DOHH2 (cell line): ENCODE results near the gene TUBGCP4.

Source experiments
- H3F3A ChIP-seq: fragments of 200-600 bp; sonication (generic), shearing (Covaris generic); 2 replicates; pipeline ENCODE4 v1.6.0; 2016; ENCODE audit warnings: antibody characterized with exemption, mild to moderate bottlenecking; ENCODE audit not compliant: control insufficient read depth, insufficient read depth
- H3K27ac ChIP-seq: fragments of 200-600 bp; sonication (generic); 2 replicates; pipeline ENCODE4 v1.5.1; 2014; ENCODE audit warnings: low read depth, mild to moderate bottlenecking, low read length, moderate library complexity
- H3K27me3 ChIP-seq: fragments of 200-600 bp; sonication (generic); 2 replicates; pipeline ENCODE4 v1.6.1; 2014; ENCODE audit warnings: mild to moderate bottlenecking, low read length, mixed read lengths; ENCODE audit not compliant: control insufficient read depth
- H3K36me3 ChIP-seq: fragments of 200-600 bp; sonication (generic); 2 replicates; pipeline ENCODE4 v1.6.1; 2014; ENCODE audit warnings: mild to moderate bottlenecking, low read length, moderate library complexity, mixed read lengths; ENCODE audit not compliant: control insufficient read depth
- H3K4me1 ChIP-seq: fragments of 200-600 bp; sonication (generic); 2 replicates; pipeline ENCODE4 v1.6.1; 2014; ENCODE audit warnings: mild to moderate bottlenecking, low read length, mixed read lengths; ENCODE audit not compliant: control insufficient read depth
- H3K4me2 ChIP-seq: fragments of 200-600 bp; sonication (generic); 2 replicates; pipeline ENCODE4 v1.6.0; 2014; ENCODE audit warnings: mild to moderate bottlenecking, low read length, moderate library complexity
- H3K4me3 ChIP-seq: fragments of 200-600 bp; sonication (generic); 2 replicates; pipeline ENCODE4 v1.5.1; 2014; ENCODE audit warnings: mild to moderate bottlenecking, low read length, mixed read lengths
- H3K79me2 ChIP-seq: fragments of 200-600 bp; sonication (generic); 2 replicates; pipeline ENCODE4 v1.6.1; 2014; ENCODE audit warnings: mild to moderate bottlenecking, low read length, mixed read lengths; ENCODE audit not compliant: control insufficient read depth
- H3K9me2 ChIP-seq: fragments of 200-600 bp; sonication (generic); replicated peaks from 2 replicates; pipeline ENCODE4 v1.6.1; 2014; ENCODE audit warnings: mild to moderate bottlenecking, low read length, mixed read lengths; ENCODE audit not compliant: control insufficient read depth
- H3K9me3 ChIP-seq: fragments of 200-600 bp; sonication (generic); 2 replicates; pipeline ENCODE4 v1.6.1; 2014; ENCODE audit warnings: antibody characterized with exemption, low read length, mixed read lengths; ENCODE audit not compliant: control insufficient read depth, insufficient read depth
- H4K20me1 ChIP-seq: fragments of 200-600 bp; sonication (generic); 2 replicates; pipeline ENCODE4 v1.6.0; 2014; ENCODE audit warnings: low read depth, mild to moderate bottlenecking, antibody characterized with exemption, low read length, moderate library complexity; ENCODE audit not compliant: control insufficient read depth, insufficient read depth
- CTCF ChIP-seq: fragments of 200-600 bp; sonication (generic); IDR thresholded peaks from one replicate; pipeline ENCODE4 v1.5.1; 2014; ENCODE audit warnings: antibody characterized with exemption, mild to moderate bottlenecking, low read depth, low read length; ENCODE audit not compliant: poor library complexity, severe bottlenecking
- EZH2phosphoT487 ChIP-seq: fragments of 200-600 bp; sonication (generic); IDR thresholded peaks from 2 replicates; pipeline ENCODE4 v1.6.1; 2017; ENCODE audit warnings: borderline replicate concordance, mild to moderate bottlenecking, antibody characterized with exemption, low read length, moderate library complexity, mixed read lengths

The TUBGCP4 gene

GRCh38 chr15:43329217-43329959, 41.5 kb upstream of the TUBGCP4 start:
- H3K9me3 ChIP-seq, result 0 out of 2 replicates have a peak, but pooled peaks cover 3% of the 10 kb centered on the region
- peak overlapping the region; percentile 72 for H3K4me3 ChIP-seq
- peaks cover 45% of the 10 kb centered on the region for H3K4me1 ChIP-seq
- H4K20me1 ChIP-seq, result no peaks in the 10 kb centered on the region
- no peaks in the 10 kb centered on the region for H3K27me3 ChIP-seq
- peaks cover 27% of the 10 kb centered on the region for H3K79me2 ChIP-seq
- peaks cover 4% of the 10 kb centered on the region; the same call in 1 of the 2 replicates for H3F3A ChIP-seq
- TF ChIP-seq CTCF, result no peak
- TF ChIP-seq EZH2phosphoT487, result no peak
- peak overlapping the region; percentile 50 for H3K4me2 ChIP-seq
- H3K9me2 ChIP-seq, result no peaks in the 10 kb centered on the region
- peaks cover 29% of the 10 kb centered on the region for H3K36me3 ChIP-seq
- peak overlapping the region; percentile 62 for H3K27ac ChIP-seq

GRCh38 chr15:43329960-43330779, 40.7 kb upstream of the TUBGCP4 start, which contains the start of gene LCMT2:
Gene LCMT2, minus strand, starts transcription at chr15:43330573. Its CDS starts 84 bp downstream, at chr15:43330489.
- no peaks in the 10 kb centered on the region for H3K27me3 ChIP-seq
- peak within 1 kb of the TSS; percentile 62 for H3K27ac ChIP-seq
- H3K36me3 ChIP-seq, result peaks cover 29% of the 10 kb centered on the region
- no peaks in the 10 kb centered on the region for H4K20me1 ChIP-seq
- no peaks in the 10 kb centered on the region for H3K9me2 ChIP-seq
- peak within 1 kb of the TSS; percentile 50 for H3K4me2 ChIP-seq
- TF ChIP-seq EZH2phosphoT487 (no peak), CTCF (peak; percentile 10)
- 0 out of 2 replicates have a peak, but pooled peaks cover 3% of the 10 kb centered on the region for H3K9me3 ChIP-seq
- H3K79me2 ChIP-seq, result peaks cover 27% of the 10 kb centered on the region
- H3K4me1 ChIP-seq, result peaks cover 38% of the 10 kb centered on the region
- H3K4me3 ChIP-seq, result peak within 1 kb of the TSS; percentile 72
- H3F3A ChIP-seq, result peaks cover under 1% of the 10 kb centered on the region; the same call in 1 of the 2 replicates

- no peaks in the 10 kb centered on the region for H3K9me2 ChIP-seq
- H3K79me2 ChIP-seq, result peaks cover 27% of the 10 kb centered on the region
- H3K27me3 ChIP-seq, result no peaks in the 10 kb centered on the region
- H3K4me3 ChIP-seq, result peak overlapping the region; percentile 72
- peaks cover 33% of the 10 kb centered on the region for H3K4me1 ChIP-seq
- no peak for TF ChIP-seq EZH2phosphoT487
- H3F3A ChIP-seq, result no peaks in the 10 kb centered on the region; the same call in 1 of the 2 replicates
- no peaks in the 10 kb centered on the region for H4K20me1 ChIP-seq
- 0 out of 2 replicates have a peak, but pooled peaks cover 3% of the 10 kb centered on the region for H3K9me3 ChIP-seq
- H3K4me2 ChIP-seq, result peak overlapping the region; percentile 50
- peaks cover 32% of the 10 kb centered on the region for H3K36me3 ChIP-seq
- H3K27ac ChIP-seq, result peak overlapping the region; percentile 62
Measured at GRCh38 chr15:43330780-43331087, 40.2 kb upstream of the TUBGCP4 start.
